OCI-LY1 (cell line): ENCODE data around the gene MTF1.

Experiments used
- H2AFZ ChIP-seq: fragments of 200-600 bp; sonication (generic), shearing (Covaris generic); 2 replicates; pipeline ENCODE4 v1.6.0; 2014; ENCODE audit warnings: antibody characterized with exemption, mild to moderate bottlenecking, low read length
- H3F3A ChIP-seq: fragments of 200-600 bp; sonication (generic), shearing (Covaris generic); 2 replicates; pipeline ENCODE4 v1.6.0; 2014; ENCODE audit warnings: mild to moderate bottlenecking, antibody characterized with exemption, low read length, moderate library complexity; ENCODE audit not compliant: insufficient read depth
- H3K27ac ChIP-seq: fragments of 200-600 bp; sonication (generic); 2 replicates; pipeline ENCODE4 v1.5.1; 2014; ENCODE audit warnings: low read length, mixed run types, mild to moderate bottlenecking, low read depth; ENCODE audit not compliant: poor library complexity, severe bottlenecking
- H3K27me3 ChIP-seq: fragments of 200-600 bp; sonication (generic); 2 replicates; pipeline ENCODE4 v1.6.0; 2014; ENCODE audit warnings: antibody characterized with exemption, mild to moderate bottlenecking, low read length, moderate library complexity; ENCODE audit not compliant: insufficient read depth
- H3K36me3 ChIP-seq: fragments of 200-600 bp; sonication (generic); 2 replicates; pipeline ENCODE4 v1.6.1; 2014; ENCODE audit warnings: mild to moderate bottlenecking, antibody characterized with exemption, low read length, moderate library complexity, mixed read lengths; ENCODE audit not compliant: insufficient read depth
- H3K4me1 ChIP-seq: fragments of 200-600 bp; sonication (generic); 2 replicates; pipeline ENCODE4 v1.5.1; 2014; ENCODE audit warnings: mild to moderate bottlenecking, low read length, moderate library complexity; ENCODE audit not compliant: insufficient read depth, severe bottlenecking
- H3K4me2 ChIP-seq: fragments of 200-600 bp; sonication (generic), shearing (Covaris generic); 2 replicates; pipeline ENCODE4 v1.6.1; 2014; ENCODE audit warnings: low read length
- H3K4me3 ChIP-seq: fragments of 200-600 bp; sonication (generic); 2 replicates; pipeline ENCODE4 v1.5.1; 2014; ENCODE audit warnings: low read length, low read depth, mild to moderate bottlenecking, mixed read lengths; ENCODE audit not compliant: poor library complexity, severe bottlenecking
- H3K79me2 ChIP-seq: fragments of 200-600 bp; shearing (Covaris generic); 2 replicates; pipeline ENCODE4 v1.6.1; 2016; ENCODE audit warnings: mixed run types, low read length, mixed read lengths; ENCODE audit not compliant: insufficient read depth
- H3K9ac ChIP-seq: fragments of 200-600 bp; sonication (generic), shearing (Covaris generic); 2 replicates; pipeline ENCODE4 v1.6.1; 2014; ENCODE audit warnings: mild to moderate bottlenecking, low read length, mixed read lengths
- H3K9me2 ChIP-seq: fragments of 200-600 bp; sonication (generic), shearing (Covaris generic); 2 replicates; pipeline ENCODE4 v1.6.1; 2014; ENCODE audit warnings: low read depth, mild to moderate bottlenecking, low read length, mixed read lengths
- H3K9me3 ChIP-seq: fragments of 200-600 bp; shearing (Covaris generic); 2 replicates; pipeline ENCODE4 v1.6.1; 2014; ENCODE audit warnings: low read length, mixed read lengths
- H4K20me1 ChIP-seq: fragments of 200-600 bp; sonication (generic), shearing (Covaris generic); 2 replicates; pipeline ENCODE4 v1.6.0; 2016; ENCODE audit warnings: mild to moderate bottlenecking, low read length; ENCODE audit not compliant: insufficient read depth
- CTCF ChIP-seq: fragments of 200-600 bp; sonication (generic), shearing (Covaris generic); IDR thresholded peaks from 2 replicates; pipeline ENCODE4 v1.5.1; 2017; ENCODE audit warnings: mild to moderate bottlenecking, antibody characterized with exemption, low read length, moderate library complexity, mixed read lengths
- EZH2 ChIP-seq: fragments of 200-600 bp; sonication (generic), shearing (Covaris generic); IDR thresholded peaks from 2 replicates; pipeline ENCODE4 v1.8.0; 2017; ENCODE audit warnings: borderline replicate concordance, mixed run types, mild to moderate bottlenecking, antibody characterized with exemption, low read length, moderate library complexity, mixed read lengths

The MTF1 gene

GRCh38 chr1:37836788-37837187 is 22.6 kb downstream of the MTF1 start:
- H3K36me3 ChIP-seq, result peaks cover 63% of the 10 kb centered on the region
- no peaks in the 10 kb centered on the region for H3K9me2 ChIP-seq
- no peak overlapping the region for H3K27ac ChIP-seq
- no peaks in the 10 kb centered on the region for H3K9me3 ChIP-seq
- H3K9ac ChIP-seq, result no peak overlapping the region
- H3K4me3 ChIP-seq, result no peak overlapping the region
- no peaks in the 10 kb centered on the region for H4K20me1 ChIP-seq
- H2AFZ ChIP-seq, result no peak overlapping the region
- no peaks in the 10 kb centered on the region for H3K27me3 ChIP-seq
- no peak overlapping the region for H3K4me2 ChIP-seq
- TF ChIP-seq EZH2 (no peak), CTCF (no peak)
- H3F3A ChIP-seq, result no peaks in the 10 kb centered on the region
- no peaks in the 10 kb centered on the region for H3K4me1 ChIP-seq
- H3K79me2 ChIP-seq, result no peaks in the 10 kb centered on the region

GRCh38 chr1:37831809-37832208 is 27.6 kb downstream of the MTF1 start:
- TF ChIP-seq CTCF (no peak), EZH2 (no peak)
- Histone ChIP-seq H3K4me2 (no peak overlapping the region), H3K27me3 (no peaks in the 10 kb centered on the region), H3K9me2 (no peaks in the 10 kb centered on the region), H4K20me1 (no peaks in the 10 kb centered on the region), H3K27ac (no peak overlapping the region), H3K79me2 (no peaks in the 10 kb centered on the region), H3K9me3 (no peaks in the 10 kb centered on the region), H3F3A (no peaks in the 10 kb centered on the region), H3K4me3 (no peak overlapping the region), H3K36me3 (peaks cover 75% of the 10 kb centered on the region), H2AFZ (no peak overlapping the region), H3K9ac (no peak overlapping the region), H3K4me1 (no peaks in the 10 kb centered on the region)

DNA sequence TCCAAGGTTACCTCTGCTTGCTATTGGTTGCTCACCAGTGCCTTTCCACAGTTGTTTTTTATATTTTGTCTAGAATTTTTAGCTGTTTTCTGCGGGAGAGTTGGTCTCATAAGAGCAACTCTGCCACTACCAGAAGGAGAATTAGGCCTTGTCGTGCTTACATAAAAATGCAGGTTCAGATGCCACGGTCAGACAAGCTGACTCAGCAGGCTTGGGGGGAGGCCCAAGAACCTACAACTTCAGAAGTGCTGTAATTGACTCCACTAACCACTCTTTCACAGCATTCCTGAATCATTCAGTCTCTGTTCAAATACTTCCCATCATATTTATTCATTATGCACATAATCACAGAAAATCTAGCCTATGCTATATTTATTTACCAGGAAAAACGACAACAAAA is 28.3 kb downstream of the MTF1 start:
- Histone ChIP-seq H3K36me3 (peaks cover 71% of the 10 kb centered on the region), H3K4me1 (no peaks in the 10 kb centered on the region), H3K9me2 (no peaks in the 10 kb centered on the region), H3K4me3 (no peak overlapping the region), H3K9me3 (no peaks in the 10 kb centered on the region), H3K27ac (no peak overlapping the region), H3K4me2 (no peak overlapping the region), H3K9ac (no peak overlapping the region), H3K79me2 (no peaks in the 10 kb centered on the region), H3F3A (no peaks in the 10 kb centered on the region), H2AFZ (no peak overlapping the region), H3K27me3 (no peaks in the 10 kb centered on the region), H4K20me1 (no peaks in the 10 kb centered on the region)
- no peak for TF ChIP-seq CTCF
- TF ChIP-seq EZH2, result no peak
